HepG2 (cell line): ENCODE data around the gene ERMARD. TPM values are rescaled to one million over a fixed set of nuclear protein-coding genes. Genes with fewer than 3 reads are reported as not detected.

Experiments used
- AHR ChIP-seq: IDR thresholded peaks from 2 replicates; pipeline ENCODE4 v1.6.1; 2018; ENCODE audit warnings: missing genetic modification reagents, missing compliant biosample characterization
- ARID2 ChIP-seq: sonication (generic); formaldehyde crosslinking; IDR thresholded peaks from 2 replicates; pipeline ENCODE4 v1.8.1; 2022; ENCODE audit warnings: mild to moderate bottlenecking, missing genetic modification reagents, borderline replicate concordance
- KDM3A ChIP-seq: IDR thresholded peaks from 2 replicates; pipeline ENCODE4 v1.6.1; 2018; ENCODE audit warnings: low read depth, missing compliant biosample characterization
- RBFOX2 ChIP-seq: fragments of 200-400 bp; formaldehyde crosslinking; IDR thresholded peaks from 2 replicates; pipeline ENCODE4 v1.6.1; 2017; ENCODE audit warnings: low read depth, mild to moderate bottlenecking, low read length
- SMAD1 ChIP-seq: sonication (generic); formaldehyde crosslinking; IDR thresholded peaks from 2 replicates; pipeline ENCODE4 v1.4.0; 2020; ENCODE audit warnings: missing genetic modification reagents, low read depth, mild to moderate bottlenecking, borderline replicate concordance
- TP53 ChIP-seq: sonication (generic); formaldehyde crosslinking; conservative IDR thresholded peaks from 2 replicates; pipeline ENCODE4 v1.4.0; 2020; ENCODE audit warnings: missing genetic modification reagents
- YY1 ChIP-seq: IDR thresholded peaks from 2 replicates; pipeline ENCODE4 v1.6.1; 2011; ENCODE audit warnings: low read length, low read depth, moderate library complexity, mild to moderate bottlenecking; ENCODE audit not compliant: insufficient read depth, insufficient replicate concordance
- ZC3H4 ChIP-seq: sonication (generic); formaldehyde crosslinking; IDR thresholded peaks from 2 replicates; pipeline ENCODE4 v1.4.0; 2020; ENCODE audit warnings: missing genetic modification reagents, borderline replicate concordance
- ZNF256 ChIP-seq: sonication (generic); formaldehyde crosslinking; conservative IDR thresholded peaks from 2 replicates; pipeline ENCODE4 v1.4.0; 2020; ENCODE audit warnings: missing genetic modification reagents
- ZNF337 ChIP-seq: sonication (generic); formaldehyde crosslinking; IDR thresholded peaks from 2 replicates; pipeline ENCODE4 v1.5.1; 2020; ENCODE audit warnings: missing genetic modification reagents, low read depth, mild to moderate bottlenecking, borderline replicate concordance
- ZNF788 ChIP-seq: sonication (generic); formaldehyde crosslinking; IDR thresholded peaks from 2 replicates; pipeline ENCODE4 v1.5.0; 2020; ENCODE audit warnings: mild to moderate bottlenecking, missing genetic modification reagents, borderline replicate concordance
- polyA plus RNA-seq, 8 experiments: library from polyadenylated mRNA; depleted of rRNA in 3 of 8; stranded (reverse) in 7 of 8; unstranded in 1 of 8; fragments of >200 nt; fragmentation: Illumina TruSeq in 4 of 8; extraction: Trizol in 4 of 8; gene quantifications; 2 replicates each; pipeline versions ENCODE4 v1.2.1 to v1.2.3, GENCODE V29; 2011 to 2016; ENCODE audit warnings: low read depth in 4 of 8, missing spikeins in 1 of 8, mixed read lengths in 1 of 8; ENCODE audit not compliant: insufficient read depth in 1 of 8
- total RNA-seq, 5 experiments: library from RNA; depleted of rRNA; stranded (reverse); fragments of >200 nt; fragmentation: Illumina TruSeq; extraction: Trizol; gene quantifications; 2 replicates each; pipeline ENCODE4 v1.2.3, GENCODE V29; 2016; ENCODE audit warnings: low read depth in 1 of 5
- TF ChIP-seq, protein P1 (sequence below): IDR thresholded peaks from 2 replicates; pipeline ENCODE4 v1.6.1; 2016; ENCODE audit warnings: missing genetic modification reagents, missing compliant biosample characterization
- TF ChIP-seq, protein P2 (sequence below): sonication (generic); formaldehyde crosslinking; IDR thresholded peaks from 2 replicates; pipeline ENCODE4 v1.5.0; 2020; ENCODE audit warnings: mild to moderate bottlenecking, missing genetic modification reagents, borderline replicate concordance
- TF ChIP-seq, protein P3 (sequence below): sonication (generic); formaldehyde crosslinking; IDR thresholded peaks from 2 replicates; pipeline ENCODE4 v1.4.0; 2020; ENCODE audit warnings: missing genetic modification reagents
- TF ChIP-seq, protein P4 (sequence below): IDR thresholded peaks from 2 replicates; pipeline ENCODE4 v1.6.1; 2012; ENCODE audit warnings: inconsistent platforms
- TF ChIP-seq, protein P5 (sequence below): sonication (generic); formaldehyde crosslinking; IDR thresholded peaks from 2 replicates; pipeline ENCODE4 v1.4.0; 2020; ENCODE audit warnings: mild to moderate bottlenecking, low read depth, missing genetic modification reagents

ERMARD gene
- total and polyA plus RNA-seq, 2 of the 13 experiments (the other 11 are each of a cell fraction or from before 2014, with no cell fraction given), result 8.8 to 10.7 TPM

DNA sequence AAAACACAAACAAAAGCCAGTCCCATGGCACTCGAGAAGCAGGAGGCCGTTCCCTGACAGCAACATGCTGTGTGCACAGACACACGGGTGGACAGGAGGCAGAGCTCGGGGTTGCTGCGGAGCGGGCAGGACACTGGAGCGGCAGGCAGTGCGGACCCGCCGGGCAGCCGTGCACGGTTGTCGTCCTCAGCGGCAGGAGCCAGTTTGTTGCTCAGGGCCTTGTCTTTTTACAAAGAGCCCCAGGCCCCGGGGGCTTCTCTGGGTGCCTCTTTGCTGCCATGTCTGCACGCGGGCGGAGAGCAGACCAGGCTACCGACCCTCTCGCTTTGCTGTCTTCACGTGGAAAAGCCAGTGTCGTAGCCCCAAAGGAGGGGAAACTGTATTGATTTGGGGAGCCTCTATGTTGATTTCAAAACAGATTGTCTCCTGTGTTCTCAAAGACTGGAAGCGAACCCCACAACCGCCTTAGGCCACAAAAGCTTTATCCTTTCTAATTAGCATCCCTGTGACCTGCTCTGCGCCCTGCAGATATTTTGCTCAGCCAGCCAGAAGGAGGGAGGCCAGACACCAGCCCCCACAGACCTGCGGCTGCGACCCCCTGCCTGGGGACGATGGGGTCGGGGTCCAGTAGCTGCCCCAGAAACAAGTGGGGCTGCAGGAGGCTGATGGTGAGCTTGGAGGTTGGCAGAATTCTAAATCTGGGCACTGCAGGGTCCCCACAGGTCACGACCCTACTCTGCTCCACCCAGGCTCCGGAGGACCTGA lies 50.2 kb downstream of the ERMARD start (continued):
- TF ChIP-seq ARID2 (CRISPR knock-in tag) (0 out of 2 replicates have a peak, but pooled peaks have one; percentile 10), RBFOX2 (peak; percentile 81), KDM3A (no peak), ZNF256 (CRISPR knock-in tag) (no peak), ZNF337 (CRISPR knock-in tag) (no peak), YY1 (peak; percentile 26), AHR (CRISPR knock-in tag) (no peak), TP53 (CRISPR knock-in tag) (no peak), ZNF788 (CRISPR knock-in tag) (0 out of 2 replicates have a peak, but pooled peaks have one; percentile 14), ZC3H4 (CRISPR knock-in tag) (peak; percentile 91), SMAD1 (CRISPR knock-in tag) (no peak)
- TF ChIP-seq, protein P1, sequence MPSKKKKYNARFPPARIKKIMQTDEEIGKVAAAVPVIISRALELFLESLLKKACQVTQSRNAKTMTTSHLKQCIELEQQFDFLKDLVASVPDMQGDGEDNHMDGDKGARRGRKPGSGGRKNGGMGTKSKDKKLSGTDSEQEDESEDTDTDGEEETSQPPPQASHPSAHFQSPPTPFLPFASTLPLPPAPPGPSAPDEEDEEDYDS, result 0 out of 2 replicates have a peak, but pooled peaks have one; percentile 29
- TF ChIP-seq, protein P2, sequence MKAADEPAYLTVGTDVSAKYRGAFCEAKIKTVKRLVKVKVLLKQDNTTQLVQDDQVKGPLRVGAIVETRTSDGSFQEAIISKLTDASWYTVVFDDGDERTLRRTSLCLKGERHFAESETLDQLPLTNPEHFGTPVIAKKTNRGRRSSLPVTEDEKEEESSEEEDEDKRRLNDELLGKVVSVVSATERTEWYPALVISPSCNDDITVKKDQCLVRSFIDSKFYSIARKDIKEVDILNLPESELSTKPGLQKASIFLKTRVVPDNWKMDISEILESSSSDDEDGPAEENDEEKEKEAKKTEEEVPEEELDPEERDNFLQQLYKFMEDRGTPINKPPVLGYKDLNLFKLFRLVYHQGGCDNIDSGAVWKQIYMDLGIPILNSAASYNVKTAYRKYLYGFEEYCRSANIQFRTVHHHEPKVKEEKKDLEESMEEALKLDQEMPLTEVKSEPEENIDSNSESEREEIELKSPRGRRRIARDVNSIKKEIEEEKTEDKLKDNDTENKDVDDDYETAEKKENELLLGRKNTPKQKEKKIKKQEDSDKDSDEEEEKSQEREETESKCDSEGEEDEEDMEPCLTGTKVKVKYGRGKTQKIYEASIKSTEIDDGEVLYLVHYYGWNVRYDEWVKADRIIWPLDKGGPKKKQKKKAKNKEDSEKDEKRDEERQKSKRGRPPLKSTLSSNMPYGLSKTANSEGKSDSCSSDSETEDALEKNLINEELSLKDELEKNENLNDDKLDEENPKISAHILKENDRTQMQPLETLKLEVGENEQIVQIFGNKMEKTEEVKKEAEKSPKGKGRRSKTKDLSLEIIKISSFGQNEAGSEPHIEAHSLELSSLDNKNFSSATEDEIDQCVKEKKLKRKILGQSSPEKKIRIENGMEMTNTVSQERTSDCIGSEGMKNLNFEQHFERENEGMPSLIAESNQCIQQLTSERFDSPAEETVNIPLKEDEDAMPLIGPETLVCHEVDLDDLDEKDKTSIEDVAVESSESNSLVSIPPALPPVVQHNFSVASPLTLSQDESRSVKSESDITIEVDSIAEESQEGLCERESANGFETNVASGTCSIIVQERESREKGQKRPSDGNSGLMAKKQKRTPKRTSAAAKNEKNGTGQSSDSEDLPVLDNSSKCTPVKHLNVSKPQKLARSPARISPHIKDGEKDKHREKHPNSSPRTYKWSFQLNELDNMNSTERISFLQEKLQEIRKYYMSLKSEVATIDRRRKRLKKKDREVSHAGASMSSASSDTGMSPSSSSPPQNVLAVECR (CRISPR knock-in tag), result 0 out of 2 replicates have a peak, but pooled peaks have one; percentile 47
- TF ChIP-seq, protein P3, sequence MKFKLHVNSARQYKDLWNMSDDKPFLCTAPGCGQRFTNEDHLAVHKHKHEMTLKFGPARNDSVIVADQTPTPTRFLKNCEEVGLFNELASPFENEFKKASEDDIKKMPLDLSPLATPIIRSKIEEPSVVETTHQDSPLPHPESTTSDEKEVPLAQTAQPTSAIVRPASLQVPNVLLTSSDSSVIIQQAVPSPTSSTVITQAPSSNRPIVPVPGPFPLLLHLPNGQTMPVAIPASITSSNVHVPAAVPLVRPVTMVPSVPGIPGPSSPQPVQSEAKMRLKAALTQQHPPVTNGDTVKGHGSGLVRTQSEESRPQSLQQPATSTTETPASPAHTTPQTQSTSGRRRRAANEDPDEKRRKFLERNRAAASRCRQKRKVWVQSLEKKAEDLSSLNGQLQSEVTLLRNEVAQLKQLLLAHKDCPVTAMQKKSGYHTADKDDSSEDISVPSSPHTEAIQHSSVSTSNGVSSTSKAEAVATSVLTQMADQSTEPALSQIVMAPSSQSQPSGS (CRISPR knock-in tag), result no peak
- TF ChIP-seq, protein P4, sequence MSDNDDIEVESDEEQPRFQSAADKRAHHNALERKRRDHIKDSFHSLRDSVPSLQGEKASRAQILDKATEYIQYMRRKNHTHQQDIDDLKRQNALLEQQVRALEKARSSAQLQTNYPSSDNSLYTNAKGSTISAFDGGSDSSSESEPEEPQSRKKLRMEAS, result no peak; the same call in 1 of the 2 replicates
- TF ChIP-seq, protein P5, sequence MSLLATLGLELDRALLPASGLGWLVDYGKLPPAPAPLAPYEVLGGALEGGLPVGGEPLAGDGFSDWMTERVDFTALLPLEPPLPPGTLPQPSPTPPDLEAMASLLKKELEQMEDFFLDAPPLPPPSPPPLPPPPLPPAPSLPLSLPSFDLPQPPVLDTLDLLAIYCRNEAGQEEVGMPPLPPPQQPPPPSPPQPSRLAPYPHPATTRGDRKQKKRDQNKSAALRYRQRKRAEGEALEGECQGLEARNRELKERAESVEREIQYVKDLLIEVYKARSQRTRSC, result no peak
